SK-N-SH (cell line): ENCODE data around the gene AGFG2. TPM values are rescaled to one million over a fixed set of nuclear protein-coding genes. Genes with fewer than 3 reads are reported as not detected.

ENCODE experiments used
- CTCF ChIA-PET: fragments of 300-600, 350-600 bp; formaldehyde crosslinking; extraction: SDS; loops from one replicate; lab custom pipeline; 2021; lab: Yijun Ruan, JAX
- POLR2A ChIA-PET: fragments of 350-600 bp; sonication (Branson Sonifier 250); formaldehyde crosslinking; extraction: SDS; loops from one replicate; lab custom pipeline; 2020; ENCODE audit warnings: antibody characterized with exemption, inconsistent platforms; lab: Yijun Ruan, JAX
- DNase-seq: peaks from one replicate; pipeline ENCODE4 v3.0.0; 2012
- H2AFZ ChIP-seq: fragments of 200-600 bp; sonication (generic); 2 replicates; pipeline ENCODE4 v1.8.1; 2016; ENCODE audit warnings: antibody characterized with exemption, mild to moderate bottlenecking, low read depth
- H3F3A ChIP-seq: fragments of 200-600 bp; sonication (generic); replicated peaks from 2 replicates; pipeline ENCODE3; 2016; ENCODE audit warnings: antibody characterized with exemption, mild to moderate bottlenecking; ENCODE audit not compliant: insufficient read depth
- H3K27ac ChIP-seq, 2 experiments: fragments of 200-500 bp in 1 of 2; fragments of 200-600 bp in 1 of 2; sonication (Bioruptor generic) in 1 of 2; sonication (generic), shearing (Covaris generic) in 1 of 2; 2 replicates each; pipeline versions ENCODE4 v1.5.1 to v1.6.1; 2014 to 2016; ENCODE audit warnings: low read depth in 2 of 2, inconsistent platforms in 1 of 2, low read length in 1 of 2, mild to moderate bottlenecking in 1 of 2, mixed read lengths in 1 of 2
- H3K27me3 ChIP-seq: fragments of 200-600 bp; sonication (generic), shearing (Covaris generic); 2 replicates; pipeline ENCODE4 v1.6.1; 2016; ENCODE audit warnings: mixed run types; ENCODE audit not compliant: insufficient read depth
- H3K36me3 ChIP-seq, 2 experiments: fragments of 200-500 bp in 1 of 2; fragments of 200-600 bp in 1 of 2; sonication (Bioruptor generic) in 1 of 2; sonication (generic) in 1 of 2; replicated peaks in 1 of 2; 2 replicates each; pipeline versions ENCODE3 to v1.5.1; 2014 to 2016; ENCODE audit warnings: low read length in 1 of 2, mild to moderate bottlenecking in 1 of 2; ENCODE audit not compliant: insufficient read depth in 2 of 2, control insufficient read depth in 1 of 2
- H3K4me1 ChIP-seq, 2 experiments: fragments of 200-500 bp in 1 of 2; fragments of 200-600 bp in 1 of 2; sonication (Bioruptor generic) in 1 of 2; sonication (generic), shearing (Covaris generic) in 1 of 2; 2 replicates each; pipeline versions ENCODE4 v1.5.1 to v1.6.1; 2014 to 2016; ENCODE audit warnings: low read depth in 1 of 2, low read length in 1 of 2, mixed run types in 1 of 2; ENCODE audit not compliant: insufficient read depth in 2 of 2, control insufficient read depth in 1 of 2
- H3K4me2 ChIP-seq: fragments of 200-600 bp; sonication (generic), shearing (Covaris generic); 2 replicates; pipeline ENCODE4 v1.6.1; 2017; ENCODE audit warnings: mixed run types
- H3K4me3 ChIP-seq, 2 experiments: fragments of 200-500 bp in 1 of 2; fragments of 200-600 bp in 1 of 2; sonication (Bioruptor generic) in 1 of 2; sonication (generic), shearing (Covaris generic) in 1 of 2; 2 replicates each; pipeline versions ENCODE4 v1.5.1 to v1.8.1; 2014 to 2016; ENCODE audit warnings: low read depth in 2 of 2, inconsistent platforms in 1 of 2, low read length in 1 of 2, mild to moderate bottlenecking in 1 of 2, mixed read lengths in 1 of 2, moderate library complexity in 1 of 2
- H3K79me2 ChIP-seq: fragments of 200-600 bp; sonication (generic); 2 replicates; pipeline ENCODE4 v1.8.1; 2017; ENCODE audit warnings: mild to moderate bottlenecking; ENCODE audit not compliant: insufficient read depth
- H3K9ac ChIP-seq: fragments of 200-600 bp; sonication (generic); 2 replicates; pipeline ENCODE4 v1.6.1; 2017; ENCODE audit warnings: mixed run types
- H3K9me2 ChIP-seq: fragments of 200-600 bp; sonication (generic); 2 replicates; pipeline ENCODE4 v1.6.1; 2017; ENCODE audit warnings: mixed run types
- H3K9me3 ChIP-seq: fragments of 200-600 bp; sonication (generic); 2 replicates; pipeline ENCODE4 v1.6.1; 2017; ENCODE audit warnings: mixed run types, mild to moderate bottlenecking, moderate library complexity
- H4K20me1 ChIP-seq: fragments of 200-600 bp; sonication (generic); 2 replicates; pipeline ENCODE4 v1.6.1; 2017; ENCODE audit warnings: mild to moderate bottlenecking, mixed run types; ENCODE audit not compliant: insufficient read depth
- CHD2 ChIP-seq: fragments of 150-350 bp; IDR thresholded peaks from 2 replicates; pipeline ENCODE4 v1.6.1; 2018; ENCODE audit warnings: low read length; ENCODE audit not compliant: partially characterized antibody
- FOXM1 ChIP-seq: IDR thresholded peaks from 2 replicates; pipeline ENCODE4 v1.4.0; 2012; ENCODE audit warnings: low read depth, mild to moderate bottlenecking
- GATA2 ChIP-seq: sonication (generic); formaldehyde crosslinking; IDR thresholded peaks from 2 replicates; pipeline ENCODE4 v1.5.0; 2020; ENCODE audit warnings: mild to moderate bottlenecking, missing genetic modification reagents
- PBX3 ChIP-seq: IDR thresholded peaks from 2 replicates; pipeline ENCODE4; 2012
- RCOR1 ChIP-seq: fragments of 150-350 bp; IDR thresholded peaks from 2 replicates; pipeline ENCODE4 v1.6.1; 2017; ENCODE audit warnings: antibody characterized with exemption, low read length
- TEAD4 ChIP-seq: IDR thresholded peaks from 2 replicates; pipeline ENCODE4 v1.4.0; 2012; ENCODE audit warnings: mild to moderate bottlenecking, borderline replicate concordance; ENCODE audit not compliant: insufficient read depth
- USF2 ChIP-seq: fragments of 150-350 bp; IDR thresholded peaks from 2 replicates; pipeline ENCODE4 v1.6.1; 2017; ENCODE audit warnings: antibody characterized with exemption, low read length, low read depth, borderline replicate concordance
- WGBS: methylation state at CpG from one replicate; pipeline ENCODE4 v1.1.6; 2017; ENCODE audit warnings: low lambda C conversion rate; 5-methylcytosine and 5-hydroxymethylcytosine counted together
- polyA plus RNA-seq, 3 experiments: library from polyadenylated mRNA; depleted of rRNA; stranded (reverse); fragments of >200 nt; gene quantifications; 2 replicates each; pipeline ENCODE4 v1.2.3, GENCODE V29; 2012

AGFG2 gene
- polyA plus RNA-seq, 1 of the 3 experiments (the other 2 are of a cell fraction) = 23.1 TPM

GRCh38 chr7:100607111-100607510, 68.1 kb downstream of the AGFG2 start:
- POLR2A ChIA-PET = interaction anchor here (0.5 to 0.6 kb wide), 2 partner anchors 21 to 64 kb away, joined by 3 read pairs; partner anchors contain the start of gene FBXO24
- no peaks in the 10 kb centered on the region for H3K9me3 ChIP-seq
- peaks cover 16% of the 10 kb centered on the region for H3K79me2 ChIP-seq
- H3K9ac ChIP-seq = no peak overlapping the region
- H4K20me1 ChIP-seq = no peaks in the 10 kb centered on the region
- H3K27ac ChIP-seq = no peak overlapping the region
- no peak for DNase-seq
- H3K36me3 ChIP-seq = peaks cover 27 to 32% of the 10 kb centered on the region in 2 experiments
- no peak overlapping the region for H3K4me3 ChIP-seq
- H3F3A ChIP-seq = peaks cover 63% of the 10 kb centered on the region
- no peak overlapping the region for H2AFZ ChIP-seq
- CTCF ChIA-PET = interaction anchor here (0.9 to 5.0 kb wide), 5 partner anchors 26 to 84 kb away, joined by 3 to 38 read pairs (median 4); no protein-coding TSS in a partner anchor
- no peaks in the 10 kb centered on the region for H3K9me2 ChIP-seq
- peaks cover 2 to 6% of the 10 kb centered on the region in 2 experiments; a peak in 1 of 4 replicates for H3K4me1 ChIP-seq
- TF ChIP-seq RCOR1 (no peak), USF2 (no peak), FOXM1 (no peak)
- H3K27me3 ChIP-seq = no peaks in the 10 kb centered on the region
- no peak overlapping the region for H3K4me2 ChIP-seq
- WGBS = 90% methylated on average over 8 of the region's 8 CpGs

GRCh38 chr7:100609958-100610357, 71.0 kb downstream of the AGFG2 start:
- no peak overlapping the region for H3K9ac ChIP-seq
- peaks cover 26 to 32% of the 10 kb centered on the region in 2 experiments for H3K36me3 ChIP-seq
- ChIA-PET POLR2A (interaction anchor here (1.5 kb wide), 1 partner anchor 24 kb away, joined by 7 read pairs; the partner anchor contains the start of genes FBXO24 and LRCH4), CTCF (interaction anchor here (1.0 to 9.1 kb wide), 3 partner anchors 23 to 81 kb away, joined by 4 to 119 read pairs (median 58); partner anchors contain the start of gene GIGYF1)
- H3K27me3 ChIP-seq = no peaks in the 10 kb centered on the region
- H3K4me2 ChIP-seq = no peak overlapping the region
- no peak for DNase-seq
- H3K4me3 ChIP-seq = no peak overlapping the region
- H3K79me2 ChIP-seq = peaks cover 6% of the 10 kb centered on the region; the same call in 1 of the 2 replicates
- H3K27ac ChIP-seq = no peak overlapping the region
- no peak overlapping the region for H2AFZ ChIP-seq
- 96% methylated on average over 5 of the region's 5 CpGs for WGBS
- H3F3A ChIP-seq = peaks cover 56% of the 10 kb centered on the region
- H3K4me1 ChIP-seq = peaks cover 0 to 14% of the 10 kb centered on the region in 2 experiments; a peak in 1 of 4 replicates
- no peaks in the 10 kb centered on the region for H3K9me3 ChIP-seq
- H3K9me2 ChIP-seq = no peaks in the 10 kb centered on the region
- TF ChIP-seq TEAD4 (no peak), CHD2 (no peak), PBX3 (no peak), GATA2 (CRISPR knock-in tag) (no peak)
- no peaks in the 10 kb centered on the region for H4K20me1 ChIP-seq
